GM19239 (cell line): ENCODE results near the gene GALNT18.

Experiments
- DNase-seq: peaks from one replicate; pipeline ENCODE4 v3.0.0; 2011; ENCODE audit warnings: low spot score; ENCODE audit not compliant: insufficient read length
- FAIRE-seq: peaks from 2 replicates; lab custom pipeline; 2011; peaks lifted over from hg19 to GRCh38; lab: Jason Lieb, UNC

GALNT18 gene

GRCh38 chr11:11302565-11302964 lies 319.2 kb downstream of the GALNT18 start:
- DNase-seq = no peak
- FAIRE-seq = no peak

- DNase-seq (no peak), FAIRE-seq (no peak)
These were observed 320.6 kb downstream of the GALNT18 start for GRCh38 chr11:11301212-11301611.

GRCh38 chr11:11297578-11297977 lies 324.2 kb downstream of the GALNT18 start:
- DNase-seq (no peak), FAIRE-seq (no peak)

- DNase-seq (no peak), FAIRE-seq (no peak)
These were observed 325.4 kb downstream of the GALNT18 start for GRCh38 chr11:11296434-11296833.

GRCh38 chr11:11294551-11294855 lies 327.3 kb downstream of the GALNT18 start:
- FAIRE-seq (no peak), DNase-seq (no peak)

GRCh38 chr11:11293798-11294550 lies 327.8 kb downstream of the GALNT18 start:
- DNase-seq = no peak
- no peak for FAIRE-seq

- FAIRE-seq (no peak), DNase-seq (no peak)
These were observed 329.0 kb downstream of the GALNT18 start for GRCh38 chr11:11292839-11293238.

GRCh38 chr11:11291041-11292015 lies 330.5 kb downstream of the GALNT18 start:
- DNase-seq = no peak
- FAIRE-seq = no peak

GRCh38 chr11:11290354-11290753 lies 331.5 kb downstream of the GALNT18 start:
- FAIRE-seq = no peak
- DNase-seq = no peak

GRCh38 chr11:11289669-11290068 lies 332.1 kb downstream of the GALNT18 start:
- FAIRE-seq (no peak), DNase-seq (no peak)

- FAIRE-seq (no peak), DNase-seq (no peak)
These were observed 332.7 kb downstream of the GALNT18 start for GRCh38 chr11:11288972-11289616.

GRCh38 chr11:11284481-11284880 lies 337.3 kb downstream of the GALNT18 start:
- DNase-seq (no peak), FAIRE-seq (no peak)

GRCh38 chr11:11281626-11282025 lies 340.2 kb downstream of the GALNT18 start:
- DNase-seq (no peak), FAIRE-seq (no peak)

GRCh38 chr11:11280826-11281225 lies 341.0 kb downstream of the GALNT18 start:
- DNase-seq (no peak), FAIRE-seq (no peak)

GRCh38 chr11:11279956-11280689 lies 341.7 kb downstream of the GALNT18 start:
- FAIRE-seq (no peak), DNase-seq (no peak)

- no peak for DNase-seq
- no peak for FAIRE-seq
These were observed 349.6 kb downstream of the GALNT18 start for GRCh38 chr11:11272254-11272653.

- DNase-seq (no peak), FAIRE-seq (no peak)
These were observed 351.5 kb downstream of the GALNT18 start for GRCh38 chr11:11270236-11270775.

- DNase-seq (no peak), FAIRE-seq (no peak)
These were observed 353.1 kb downstream of the GALNT18 start for GRCh38 chr11:11268706-11269105.

- FAIRE-seq (no peak), DNase-seq (no peak)
These were observed 353.7 kb downstream of the GALNT18 start for GRCh38 chr11:11268119-11268518.

- no peak for DNase-seq
- no peak for FAIRE-seq
These were observed 354.5 kb downstream of the GALNT18 start for GRCh38 chr11:11267312-11267711.
